GM13977 (cell line): Measurements from ENCODE around the gene DMD.

Experiments
- DNase-seq: peaks from one replicate; pipeline ENCODE4 v3.0.0; 2012; ENCODE audit warnings: low spot score
- CTCF ChIP-seq: IDR thresholded peaks from 2 replicates; pipeline ENCODE4 v1.5.1; 2012; ENCODE audit warnings: mild to moderate bottlenecking, control low read depth; ENCODE audit not compliant: insufficient read depth; ENCODE audit errors: extremely low read depth, missing control alignments
- in situ Hi-C: fragments of 300-500 bp; cut with MboI; formaldehyde crosslinking; loops from one replicate; pipeline ENCODE4 v1.12.0; 2022; ENCODE audit warnings: low sequenced_read_pairs, low pct_unique_long_range_greater_than_20kb, mixed read lengths, inconsistent platforms; ENCODE audit not compliant: unreplicated experiment

The DMD gene

DNA sequence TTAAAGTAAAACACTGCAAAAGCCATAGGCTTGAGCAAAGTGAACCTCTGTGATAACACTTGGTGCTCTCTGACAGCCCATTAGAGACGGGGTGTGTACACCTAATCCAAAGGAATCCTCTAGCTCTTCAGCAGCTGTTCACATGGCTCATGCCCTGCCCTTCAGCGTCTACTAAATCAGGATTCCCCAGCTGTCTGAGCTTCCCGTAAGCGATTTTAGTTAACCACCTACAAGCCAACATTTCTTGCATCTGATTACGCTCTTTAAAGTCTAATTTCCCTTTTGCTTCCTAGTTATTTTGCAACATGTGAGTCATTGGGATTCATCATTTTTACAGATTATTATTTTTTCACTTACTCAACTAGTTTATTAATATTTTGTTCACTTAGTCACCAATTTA, 6.5 kb downstream of the DMD start:
- in situ Hi-C loops = no loop called here
- TF ChIP-seq CTCF = no peak
- no peak for DNase-seq

- no peak for TF ChIP-seq CTCF
- no peak for DNase-seq
- in situ Hi-C loops = no loop called here
Observed at GRCh38 chrX:33198561-33199279, 12.6 kb downstream of the DMD start.

GRCh38 chrX:33195698-33196097, 15.7 kb downstream of the DMD start:
- no peak for DNase-seq
- no peak for TF ChIP-seq CTCF
- in situ Hi-C loops = no loop called here

DNA sequence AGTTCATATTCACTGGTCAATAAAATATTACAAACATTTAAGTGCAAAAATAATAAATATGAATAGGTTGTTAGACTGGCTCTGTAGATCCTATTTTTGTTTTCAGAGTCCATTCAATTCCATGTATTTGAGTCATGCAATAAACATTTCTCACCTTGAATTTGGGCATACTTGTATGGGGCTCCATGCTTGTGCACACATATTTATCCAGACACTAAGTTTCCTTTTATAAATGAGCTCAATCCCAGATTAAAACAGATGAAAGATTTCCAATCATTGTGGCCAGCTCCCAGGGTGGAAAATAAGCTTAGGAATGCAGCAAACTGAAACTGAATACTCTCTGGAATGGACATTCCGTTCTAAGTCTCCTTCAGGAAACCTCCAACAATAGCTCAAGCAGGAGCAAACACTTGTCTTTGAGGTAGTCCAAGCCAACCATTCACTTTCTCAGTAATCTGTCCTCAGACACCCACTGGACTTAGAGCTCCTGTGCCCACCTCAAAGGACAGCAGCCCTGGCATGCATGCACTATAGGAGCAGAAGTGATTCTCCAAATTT, 16.4 kb downstream of the DMD start:
- TF ChIP-seq CTCF = no peak
- in situ Hi-C loops = no loop called here
- DNase-seq = no peak

- no peak for TF ChIP-seq CTCF
- DNase-seq = no peak
- in situ Hi-C loops = no loop called here
Observed at GRCh38 chrX:33194289-33194688, 17.1 kb downstream of the DMD start.

GRCh38 chrX:33190016-33190415, 21.3 kb downstream of the DMD start:
- no peak for TF ChIP-seq CTCF

DNA sequence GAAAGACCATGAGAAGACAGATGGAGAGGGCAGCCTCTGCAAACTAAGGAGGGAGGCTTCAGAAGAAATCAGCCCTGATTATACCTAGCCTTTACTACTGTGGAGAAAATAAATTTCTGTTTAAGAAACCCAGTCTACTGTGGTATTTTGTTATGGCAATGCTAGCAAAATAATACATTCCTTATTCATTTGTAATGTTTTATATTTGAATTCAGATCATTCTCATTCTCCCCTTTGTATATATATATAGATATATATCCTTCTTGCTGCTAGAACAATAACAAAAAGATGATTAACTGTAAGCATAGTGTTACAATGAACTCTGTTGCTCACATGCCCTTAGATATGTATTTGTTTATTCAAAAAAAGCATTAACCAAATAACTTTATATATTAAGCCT, 22.5 kb downstream of the DMD start:
- in situ Hi-C loops = no loop called here
- TF ChIP-seq CTCF = no peak
- no peak for DNase-seq

More at GRCh38 chrX:33190016-33190415, 21.3 kb downstream of the DMD start:
- in situ Hi-C loops = no loop called here
- DNase-seq = no peak
